ENCODE measurements around the gene NHP2. TPM values are rescaled to one million over a fixed set of nuclear protein-coding genes. Genes with fewer than 3 reads are reported as not detected.
A peak's percentile ranks its signal among the peaks of the same experiment; 100 is the strongest.

Gene NHP2
- total and polyA plus RNA-seq, 10 of the 15 experiments (the other 5 are each of a cell fraction or from before 2014, with no cell fraction given) = 39.2 to 513 (median 198) TPM

- TF ChIP-seq, protein P1, sequence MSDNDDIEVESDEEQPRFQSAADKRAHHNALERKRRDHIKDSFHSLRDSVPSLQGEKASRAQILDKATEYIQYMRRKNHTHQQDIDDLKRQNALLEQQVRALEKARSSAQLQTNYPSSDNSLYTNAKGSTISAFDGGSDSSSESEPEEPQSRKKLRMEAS (IDR thresholded peaks at IDR 0.05; ENCODE audit: low read depth, low read length) = peak; percentile 27; the same call in 1 of the 2 replicates
- TF ChIP-seq TAF1 (IDR thresholded peaks at IDR 0.05; ENCODE audit: borderline replicate concordance, low read depth, low read length) (peak; percentile 33; the same call in 1 of the 2 replicates), POLR2AphosphoS2 (IDR thresholded peaks at IDR 0.05; ENCODE audit: low read depth, low read length) (0 out of 2 replicates have a peak, but pooled peaks have one; percentile 13), RAD21 (IDR thresholded peaks at IDR 0.05; ENCODE audit: insufficient read depth, low read depth, low read length) (no peak), BHLHE40 (IDR thresholded peaks at IDR 0.05; ENCODE audit: borderline replicate concordance in 1 of 2, low read depth in 2 of 2, low read length in 1 of 2) (peak; percentile 59 to 90; a peak in 3 of 4 replicates), RFX5 (IDR thresholded peaks at IDR 0.05; ENCODE audit: low read depth, low read length) (no peak), SP1 (IDR thresholded peaks at IDR 0.05; ENCODE audit: low read depth, low read length) (peak; percentile 94), SRF (IDR thresholded peaks at IDR 0.05; ENCODE audit: low read depth in 2 of 2, low read length in 2 of 2) (peak in 1 of 2 experiments; percentile 54; a peak in 1 of 4 replicates), IRF5 (IDR thresholded peaks at IDR 0.05; ENCODE audit: borderline replicate concordance) (no peak), KLF5 (IDR thresholded peaks at IDR 0.05; ENCODE audit: partially characterized antibody) (peak; percentile 67)
These were observed 40.4 kb downstream of the NHP2 start, which contains the start of gene N4BP3 (continued) for GRCh38 chr5:178113141-178113787.

- SMC1A ChIA-PET (ENCODE audit: uncharacterized antibody, unreplicated experiment) = no interaction called here
- no peak for DNase-seq (ENCODE audit: low read depth, low spot score)
- no peak overlapping the region for H3K9ac ChIP-seq (ENCODE audit: control insufficient read depth, insufficient read depth, low read length)
- H3K4me3 ChIP-seq = peak overlapping the region; percentile 88; the same call in 1 of the 2 replicates
- BruUV-seq (replicated peaks) = no TSS peak
- no peak for FAIRE-seq
- ATAC-seq = no peak
- no peaks in the 10 kb centered on the region for H4K20me1 ChIP-seq (ENCODE audit: control insufficient read depth, insufficient read depth)
- H3K79me2 ChIP-seq (ENCODE audit: control insufficient read depth, insufficient read depth, low read length) = peaks cover 39% of the 10 kb centered on the region
- no peaks in the 10 kb centered on the region for H3K36me3 ChIP-seq (ENCODE audit: control insufficient read depth in 2 of 2, insufficient read depth in 2 of 2, low read length in 1 of 2)
- H3K9me3 ChIP-seq (replicated peaks; ENCODE audit: control insufficient read depth, insufficient read depth, low read length) = no peaks in the 10 kb centered on the region
- peak overlapping the region; percentile 78; the same call in 1 of the 2 replicates for H2AFZ ChIP-seq (ENCODE audit: control insufficient read depth, low read depth, low read length)
- in situ Hi-C loops (cut with MboI) (loop anchor here (10.0 kb wide), 1 partner anchor 1442 kb away; the partner anchor contains the start of gene RUFY1), intact Hi-C loops (cut with micrococcal nuclease; ENCODE audit: unreplicated experiment) (loop anchor here (5.0 to 10.0 kb wide), 2 partner anchors 35 to 1578 kb away; partner anchors contain the start of gene RNF44)
- H3K4me2 ChIP-seq (ENCODE audit: control insufficient read depth, insufficient read depth) = peak overlapping the region; percentile 84
- WGBS (ENCODE audit: insufficient coverage, insufficient replicate concordance, low lambda C conversion rate, missing lambda C conversion rate) = 77% methylated on average over 5 of the region's 5 CpGs
- TF ChIP-seq RB1 (IDR thresholded peaks at IDR 0.05; ENCODE audit: borderline replicate concordance) = 0 out of 2 replicates have a peak, but pooled peaks have one; percentile 15
- TF ChIP-seq, protein P2, sequence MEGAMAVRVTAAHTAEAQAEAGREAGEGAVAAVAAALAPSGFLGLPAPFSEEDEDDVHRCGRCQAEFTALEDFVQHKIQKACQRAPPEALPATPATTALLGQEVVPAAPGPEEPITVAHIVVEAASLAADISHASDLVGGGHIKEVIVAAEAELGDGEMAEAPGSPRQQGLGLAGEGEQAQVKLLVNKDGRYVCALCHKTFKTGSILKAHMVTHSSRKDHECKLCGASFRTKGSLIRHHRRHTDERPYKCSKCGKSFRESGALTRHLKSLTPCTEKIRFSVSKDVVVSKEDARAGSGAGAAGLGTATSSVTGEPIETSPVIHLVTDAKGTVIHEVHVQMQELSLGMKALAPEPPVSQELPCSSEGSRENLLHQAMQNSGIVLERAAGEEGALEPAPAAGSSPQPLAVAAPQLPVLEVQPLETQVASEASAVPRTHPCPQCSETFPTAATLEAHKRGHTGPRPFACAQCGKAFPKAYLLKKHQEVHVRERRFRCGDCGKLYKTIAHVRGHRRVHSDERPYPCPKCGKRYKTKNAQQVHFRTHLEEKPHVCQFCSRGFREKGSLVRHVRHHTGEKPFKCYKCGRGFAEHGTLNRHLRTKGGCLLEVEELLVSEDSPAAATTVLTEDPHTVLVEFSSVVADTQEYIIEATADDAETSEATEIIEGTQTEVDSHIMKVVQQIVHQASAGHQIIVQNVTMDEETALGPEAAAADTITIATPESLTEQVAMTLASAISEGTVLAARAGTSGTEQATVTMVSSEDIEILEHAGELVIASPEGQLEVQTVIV (IDR thresholded peaks at IDR 0.05; ENCODE audit: borderline replicate concordance, partially characterized antibody) = no peak
- CTCF ChIA-PET = interaction anchor here (0.7 kb wide), 1 partner anchor 8 kb away, joined by 3 read pairs; no protein-coding TSS in a partner anchor
- POLR2A ChIA-PET = no interaction called here
- H3K27ac ChIP-seq (ENCODE audit: control insufficient read depth, insufficient read depth) = no peak overlapping the region
- RAD21 ChIA-PET (ENCODE audit: unreplicated experiment) = no interaction called here
- H3K4me1 ChIP-seq (ENCODE audit: control insufficient read depth, insufficient read depth, low read length) = peaks cover 23% of the 10 kb centered on the region
- no peaks in the 10 kb centered on the region for H3K27me3 ChIP-seq (replicated peaks in 1 of 2; ENCODE audit: control insufficient read depth in 2 of 2, insufficient read depth in 2 of 2, low read length in 1 of 2)
These were observed 41.1 kb downstream of the NHP2 start for GRCh38 chr5:178112545-178112944.
